ENCODE results near the gene TAP2.

DNA sequence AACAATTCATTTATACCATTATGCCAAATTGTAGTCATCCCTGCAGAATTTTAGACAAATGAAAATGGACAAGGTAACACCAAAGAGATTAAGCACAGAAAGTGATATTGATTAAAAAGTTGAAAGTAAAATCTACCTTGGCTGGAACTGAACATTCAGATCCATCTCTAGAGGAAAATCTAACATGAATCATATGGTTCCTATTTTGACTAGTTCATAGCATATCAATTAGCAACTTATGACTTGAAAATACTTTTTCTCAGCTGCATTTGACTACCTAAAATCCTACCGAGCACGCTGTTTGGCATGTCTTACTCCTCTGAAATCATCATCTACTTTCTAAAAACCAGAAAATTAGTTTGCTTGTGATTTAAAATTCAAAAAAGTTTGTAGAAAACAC is 38.1 kb upstream of the TAP2 start:
- TF ChIP-seq, protein P1, sequence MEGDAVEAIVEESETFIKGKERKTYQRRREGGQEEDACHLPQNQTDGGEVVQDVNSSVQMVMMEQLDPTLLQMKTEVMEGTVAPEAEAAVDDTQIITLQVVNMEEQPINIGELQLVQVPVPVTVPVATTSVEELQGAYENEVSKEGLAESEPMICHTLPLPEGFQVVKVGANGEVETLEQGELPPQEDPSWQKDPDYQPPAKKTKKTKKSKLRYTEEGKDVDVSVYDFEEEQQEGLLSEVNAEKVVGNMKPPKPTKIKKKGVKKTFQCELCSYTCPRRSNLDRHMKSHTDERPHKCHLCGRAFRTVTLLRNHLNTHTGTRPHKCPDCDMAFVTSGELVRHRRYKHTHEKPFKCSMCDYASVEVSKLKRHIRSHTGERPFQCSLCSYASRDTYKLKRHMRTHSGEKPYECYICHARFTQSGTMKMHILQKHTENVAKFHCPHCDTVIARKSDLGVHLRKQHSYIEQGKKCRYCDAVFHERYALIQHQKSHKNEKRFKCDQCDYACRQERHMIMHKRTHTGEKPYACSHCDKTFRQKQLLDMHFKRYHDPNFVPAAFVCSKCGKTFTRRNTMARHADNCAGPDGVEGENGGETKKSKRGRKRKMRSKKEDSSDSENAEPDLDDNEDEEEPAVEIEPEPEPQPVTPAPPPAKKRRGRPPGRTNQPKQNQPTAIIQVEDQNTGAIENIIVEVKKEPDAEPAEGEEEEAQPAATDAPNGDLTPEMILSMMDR (IDR thresholded peaks at IDR 0.05; ENCODE audit: low read depth, low read length), result no peak
- no peak for TF ChIP-seq EZH2phosphoT487 (IDR thresholded peaks at IDR 0.05; ENCODE audit: low read depth)
